GM18907 (cell line): Measurements from ENCODE around the gene GSTA5.
A peak's percentile ranks its signal among the peaks of the same experiment; 100 is the strongest.
"Not testable (repeated sequence)": the region's sequence is repeated elsewhere in the genome, so short reads cannot be mapped to it uniquely, and the experiment has no call there.

ENCODE experiments used
- ATAC-seq: cut with Tn5 transposase; IDR thresholded peaks from one replicate; pipeline ENCODE4 v1.9.1; 2021; ENCODE audit warnings: mild to moderate bottlenecking, moderate library complexity; ENCODE audit not compliant: unreplicated experiment

Gene GSTA5

GRCh38 chr6:52840763-52841585 is at the start of gene GSTA5:
Gene GSTA5 (minus strand): TSS chr6:52840813.
- ATAC-seq = no peak

GRCh38 chr6:52890018-52890417 is 49.4 kb upstream of the GSTA5 start:
- no peak for ATAC-seq

- ATAC-seq = no peak
These were observed 47.4 kb upstream of the GSTA5 start for GRCh38 chr6:52887910-52888524.

- ATAC-seq = peak; percentile 99
These were observed 41.6 kb upstream of the GSTA5 start for GRCh38 chr6:52881996-52882841.

GRCh38 chr6:52881662-52881995 is 41.0 kb upstream of the GSTA5 start:
- ATAC-seq = no peak

GRCh38 chr6:52877786-52878185 is 37.2 kb upstream of the GSTA5 start:
- no peak for ATAC-seq

GRCh38 chr6:52877168-52877567 is 36.6 kb upstream of the GSTA5 start:
- no peak for ATAC-seq

GRCh38 chr6:52876056-52876787 is 35.6 kb upstream of the GSTA5 start:
- ATAC-seq = no peak

GRCh38 chr6:52872031-52872430 is 31.4 kb upstream of the GSTA5 start:
- ATAC-seq = no peak

- no peak for ATAC-seq
These were observed 31.0 kb upstream of the GSTA5 start for GRCh38 chr6:52871621-52872020.

GRCh38 chr6:52870335-52871091 is 29.9 kb upstream of the GSTA5 start:
- not testable (repeated sequence) for ATAC-seq

- not testable (repeated sequence) for ATAC-seq
These were observed 28.3 kb upstream of the GSTA5 start for GRCh38 chr6:52868899-52869298.

GRCh38 chr6:52868240-52868639 is 27.6 kb upstream of the GSTA5 start:
- no peak for ATAC-seq

- ATAC-seq = not testable (repeated sequence)
These were observed 20.5 kb upstream of the GSTA5 start for GRCh38 chr6:52861151-52861550.

- ATAC-seq = no peak
These were observed 17.8 kb upstream of the GSTA5 start for GRCh38 chr6:52858416-52858815.

GRCh38 chr6:52856137-52856536 is 15.5 kb upstream of the GSTA5 start:
- not testable (repeated sequence) for ATAC-seq

- ATAC-seq = no peak
These were observed 8.5 kb upstream of the GSTA5 start for GRCh38 chr6:52849137-52849536.

- no peak for ATAC-seq
These were observed 5.4 kb upstream of the GSTA5 start for GRCh38 chr6:52846002-52846401.

- no peak for ATAC-seq
These were observed 3.0 kb upstream of the GSTA5 start for GRCh38 chr6:52843605-52844004.
